Heart right ventricle (tissue), 16 donors: Measurements from ENCODE around the gene PLEKHA7. TPM values are rescaled to one million over a fixed set of nuclear protein-coding genes. Genes with fewer than 3 reads are reported as not detected.

Source experiments
- ATAC-seq, 8 donors: fragments of 200-7000 bp; cut with Tn5 transposase; one replicate each; pipeline ENCODE4 v1.9.1; 2020; ENCODE audit warnings: mild to moderate bottlenecking in 8 of 8, moderate library complexity in 8 of 8, moderate number of reproducible peaks in 1 of 8
- DNase-seq, 2 donors: peaks; one replicate each; pipeline ENCODE4 v3.0.0-alpha.2; 2020
- H3K27ac ChIP-seq, 10 donors: fragments of 200-600 bp; sonication (generic) in 2 of 10; one replicate each; pipeline versions ENCODE4 v1.5.0 to v1.8.0; 2020 to 2022; ENCODE audit warnings: mild to moderate bottlenecking in 3 of 10
- H3K27me3 ChIP-seq, 7 donors: fragments of 200-600 bp; one replicate each; pipeline ENCODE4 v1.8.0; 2021 to 2022; ENCODE audit warnings: mild to moderate bottlenecking in 2 of 7
- H3K36me3 ChIP-seq, 9 donors: fragments of 200-600 bp; sonication (generic) in 1 of 9; one replicate each; pipeline versions ENCODE4 v1.5.0 to v1.8.0; 2020 to 2022; ENCODE audit warnings: mild to moderate bottlenecking in 2 of 9
- H3K4me1 ChIP-seq, 9 donors: fragments of 200-600 bp; sonication (generic) in 1 of 9; one replicate each; pipeline versions ENCODE4 v1.5.0 to v1.8.0; 2020 to 2022; ENCODE audit warnings: mild to moderate bottlenecking in 4 of 9
- H3K4me3 ChIP-seq, 10 donors: fragments of 200-600 bp; sonication (generic) in 2 of 10; one replicate each; pipeline versions ENCODE4 v1.5.0 to v1.8.0; 2020 to 2022; ENCODE audit warnings: mild to moderate bottlenecking in 7 of 10, moderate library complexity in 2 of 10
- H3K9me3 ChIP-seq, 11 donors: fragments of 200-600 bp in 10 of 11; sonication (generic) in 2 of 11; one replicate each; pipeline versions ENCODE4 v1.5.0 to v1.8.0; 2013 to 2022; ENCODE audit warnings: mild to moderate bottlenecking in 2 of 11, control low read depth in 1 of 11, moderate library complexity in 1 of 11
- CTCF ChIP-seq, 9 donors: fragments of 200-600 bp; sonication (generic) in 2 of 9; IDR thresholded peaks; one replicate each; pipeline versions ENCODE4 v1.5.0 to v1.8.0; 2021 to 2022; ENCODE audit warnings: antibody characterized with exemption in 9 of 9, mild to moderate bottlenecking in 5 of 9, moderate library complexity in 1 of 9
- WGBS, 2 donors: extraction: QIAGEN DNeasy Blood & Tissue Kit; methylation state at CpG; one replicate each; pipeline ENCODE4 v1.1.7; 2013; ENCODE audit warnings: inconsistent platforms in 1 of 2; 5-methylcytosine and 5-hydroxymethylcytosine counted together
- intact Hi-C, 10 donors: fragments of 100-400 bp; cut with DNase I; formaldehyde crosslinking; loops; one replicate each; pipeline versions ENCODE4 v1.11.1 to v1.14.2; 2022
- polyA plus RNA-seq, 2 donors: library from polyadenylated mRNA; stranded (reverse); fragments of 200-250 nt; gene quantifications; one replicate each; pipeline ENCODE4 v1.2.3, GENCODE V29; 2013
- total RNA-seq, 10 donors: library from RNA; stranded (reverse); fragmentation: NEBNext Ultra II Directional in 3 of 10; extraction: Animal tissue kit (Norgen Biotek cat#: 25700) in 3 of 10; gene quantifications; one replicate each; pipeline versions ENCODE4 v1.2.1 to v1.2.4, GENCODE V29; 2021 to 2023
- donor health status: Arrhythmogenic right ventricular cardiomyopathy.
- donor health status: ischemic (EF 13 %, LVEDD 7.1; RV severe dilation, severe dysfunction).
- donor health status: healthy with polysubstance abuse.
- donor health status: DM: no; HTN: yes; CAD: no.
- donor health status: DM: no; HTN: no; CAD: no.
- donor health status: ischemic (EF 25% LVEDD 6.9; RV normal size, moderate dysfunction).
- donor health status: ischemic (EF 25% LVEDD 5.7; RV mildly dilated, moderate dysfunction).
- donor health status: healthy.
- donor health status: DM: yes; HTN: yes; CAD: no.
- donor health status: Ischemic cardiomyopathy.
- donor health status: ischemic (EF 35%, LVEDD 5.7; RV mildly dilated, moderate dysfunction).
- donor health status: nonischemic (EF 11% LVEDD 7.7; RV severe dilation, severe dysfunction).
- donor health status: DM: yes; HTN: yes; CAD: no.
- donor health status: PGD.
- donor health status: ischemic (EF 29% LVEDD 5.4; RV normal size, mild dysfunction).
- donor health status: nonischemic (EF 23%, LVEDD 6.1; RV moderate dilation, normal function).

PLEKHA7 gene
- total and polyA plus RNA-seq, 12 donors = 15.3 to 46.9 (median 24.0) TPM

DNA sequence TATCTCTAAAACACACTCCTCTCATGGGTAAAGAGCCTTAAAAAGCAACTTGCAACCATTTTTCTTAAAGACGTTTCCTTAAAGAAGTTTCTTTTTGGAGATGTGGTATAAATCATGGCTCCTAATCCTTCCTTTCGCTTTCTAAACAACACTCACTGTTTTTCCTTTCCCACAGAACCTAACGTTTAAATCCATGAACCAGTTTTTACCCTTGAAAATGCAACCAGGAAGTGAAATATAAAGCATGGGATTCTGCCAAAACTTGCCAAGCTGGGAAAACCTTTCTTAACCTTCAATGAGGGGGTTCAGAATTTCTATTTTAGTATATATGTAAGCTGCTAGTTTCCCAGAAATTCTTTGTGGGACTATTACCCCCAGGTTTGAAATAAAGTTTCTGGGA is 8.6 kb downstream of the PLEKHA7 start:
- intact Hi-C loops = no loop called here
- no peak overlapping the region for H3K27ac ChIP-seq
- H3K9me3 ChIP-seq = no peaks in the 10 kb centered on the region
- H3K4me1 ChIP-seq = no peaks in the 10 kb centered on the region
- WGBS, 2 donors = 31 to 44% methylated on average over 3 of the region's 3 CpGs
- ATAC-seq (no peak), DNase-seq (no peak)
- no peak overlapping the region for H3K4me3 ChIP-seq
- H3K27me3 ChIP-seq = no peaks in the 10 kb centered on the region
- no peak for TF ChIP-seq CTCF (IDR thresholded peaks at IDR 0.05)
- H3K36me3 ChIP-seq = no peaks in the 10 kb centered on the region

- 81 to 82% methylated on average over 7 of the region's 7 CpGs for WGBS, 2 donors
- no peak for TF ChIP-seq CTCF (IDR thresholded peaks at IDR 0.05)
- Histone ChIP-seq H3K4me1 (no peaks in the 10 kb centered on the region), H3K36me3 (no peaks in the 10 kb centered on the region), H3K9me3 (no peaks in the 10 kb centered on the region), H3K4me3 (no peak overlapping the region), H3K27me3 (no peaks in the 10 kb centered on the region), H3K27ac (no peak overlapping the region)
- DNase-seq (no peak), ATAC-seq (no peak)
- intact Hi-C loops = no loop called here
Measured at GRCh38 chr11:17004486-17005148, 9.6 kb downstream of the PLEKHA7 start.

DNA sequence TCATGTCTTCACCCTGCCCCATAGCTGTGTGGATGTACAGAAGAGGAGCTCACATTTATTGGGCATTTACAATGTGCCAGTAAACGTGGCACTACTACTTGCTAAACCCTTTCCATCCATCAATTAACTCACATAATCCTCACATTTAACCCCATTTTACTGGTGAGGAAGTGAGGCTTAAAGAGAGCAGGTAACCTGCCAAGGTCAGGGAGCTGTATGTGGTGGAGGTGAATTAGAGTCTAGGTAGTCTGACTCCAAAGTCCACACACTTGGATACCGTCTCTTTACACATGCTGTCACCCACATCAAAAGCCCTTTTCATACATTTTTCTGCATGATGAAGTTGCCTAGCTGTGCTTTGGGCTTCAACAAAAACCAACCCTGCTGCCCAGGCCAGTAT is 10.8 kb downstream of the PLEKHA7 start:
- no peak overlapping the region for H3K27ac ChIP-seq
- TF ChIP-seq CTCF (IDR thresholded peaks at IDR 0.05) = no peak
- no peak overlapping the region for H3K4me3 ChIP-seq
- no peaks in the 10 kb centered on the region for H3K4me1 ChIP-seq
- no peaks in the 10 kb centered on the region for H3K36me3 ChIP-seq
- DNase-seq (no peak), ATAC-seq (no peak)
- 90 to 92% methylated on average over 2 of the region's 2 CpGs for WGBS, 2 donors
- no peaks in the 10 kb centered on the region for H3K27me3 ChIP-seq
- no peaks in the 10 kb centered on the region for H3K9me3 ChIP-seq
- intact Hi-C loops = no loop called here

DNA sequence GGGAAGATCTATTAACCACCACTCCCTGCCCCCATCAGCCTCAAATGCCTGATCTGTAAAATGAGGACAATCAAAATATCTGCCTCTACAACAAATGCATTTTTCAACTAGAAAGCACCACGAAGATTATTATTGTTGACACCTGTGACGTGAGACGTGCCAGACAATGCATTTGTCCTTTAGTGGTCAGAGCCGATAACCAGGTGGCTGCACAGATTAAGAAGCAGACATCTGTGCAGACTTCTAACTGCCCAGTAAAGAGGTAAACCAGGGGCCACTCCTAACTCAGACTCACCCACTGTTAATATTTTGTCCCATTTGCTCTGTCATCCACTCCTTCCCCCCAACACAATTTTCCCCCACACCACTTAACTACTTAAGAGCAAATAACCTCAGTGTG is 11.7 kb downstream of the PLEKHA7 start:
- no peak for DNase-seq
- no peaks in the 10 kb centered on the region for H3K27me3 ChIP-seq
- no peak for TF ChIP-seq CTCF (IDR thresholded peaks at IDR 0.05)
- intact Hi-C loops = no loop called here
- peaks cover 0 to 7% (median 3%) of the 10 kb centered on the region in 9 donors for H3K4me1 ChIP-seq
- 79 to 83% methylated on average over 4 of the region's 4 CpGs for WGBS, 2 donors
- H3K9me3 ChIP-seq = no peaks in the 10 kb centered on the region
- no peak for ATAC-seq
- H3K27ac ChIP-seq = no peak overlapping the region
- H3K4me3 ChIP-seq = no peak overlapping the region
- H3K36me3 ChIP-seq = no peaks in the 10 kb centered on the region
